NCI-H2107 (cell line): Measurements from ENCODE around the gene ASGR2.
A peak's percentile ranks its signal among the peaks of the same experiment; 100 is the strongest.
"Not testable (repeated sequence)": the region's sequence is repeated elsewhere in the genome, so short reads cannot be mapped to it uniquely, and the experiment has no call there.

Source experiments
- DNase-seq: peaks from one replicate; lab custom pipeline; 2025; lab: John Stamatoyannopoulos, UW

The ASGR2 gene

DNA sequence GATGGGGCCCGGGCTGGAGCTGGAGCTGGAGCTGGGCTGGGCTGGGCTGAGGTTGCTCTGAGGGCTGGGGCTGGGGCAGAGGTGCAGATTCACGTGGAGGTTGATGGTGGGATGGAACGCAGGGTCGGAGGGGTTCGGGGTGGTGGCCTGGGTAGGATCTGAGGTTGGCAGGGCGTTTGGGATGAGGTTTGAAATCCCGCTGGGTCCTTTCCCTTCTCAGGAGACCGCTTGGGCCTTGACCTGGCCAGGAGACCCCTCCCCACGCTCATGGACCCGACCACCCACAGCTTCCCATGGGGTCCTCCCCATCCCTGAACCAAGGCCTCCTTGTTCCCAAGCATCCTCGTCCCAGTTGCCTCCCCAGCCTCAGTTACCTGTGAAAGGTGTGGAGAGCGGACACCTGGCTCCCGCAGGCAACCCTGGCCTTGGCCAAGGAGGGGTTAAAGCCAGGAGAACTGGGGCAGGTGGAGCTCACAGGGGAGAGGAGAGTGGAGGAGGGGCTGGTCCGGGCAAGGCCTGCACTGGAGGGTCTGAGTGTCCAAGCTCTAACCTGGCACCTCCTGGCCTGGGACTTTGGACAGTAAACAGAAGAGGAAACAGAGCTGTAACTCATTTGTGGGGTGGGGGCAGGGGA is at the start of gene ASGR2:
TSS of gene ASGR2 (minus strand) at position 582 of the 634 bp plus-strand sequence. CDS start 582 bp downstream, outside the sequence.
- no peak for DNase-seq

DNA sequence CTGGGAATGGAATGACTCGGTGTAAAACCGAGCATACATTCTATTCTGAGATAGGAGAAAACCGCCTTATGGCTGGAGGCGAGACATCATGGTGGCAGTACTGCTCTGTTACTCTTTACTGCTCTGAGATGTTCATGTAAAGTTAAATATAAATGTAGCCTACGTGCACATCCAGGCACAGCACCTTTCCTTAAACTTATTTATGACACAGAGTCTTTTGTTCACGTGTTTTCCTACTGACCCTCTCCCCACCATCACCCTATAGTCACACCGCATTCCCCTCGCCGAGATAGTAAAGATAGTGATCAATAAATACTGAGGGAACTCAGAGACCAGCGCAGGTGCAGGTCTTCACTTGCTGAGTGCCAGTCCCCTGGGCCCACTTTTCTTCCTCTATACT is 44.9 kb upstream of the ASGR2 start:
- DNase-seq = not testable (repeated sequence)

DNA sequence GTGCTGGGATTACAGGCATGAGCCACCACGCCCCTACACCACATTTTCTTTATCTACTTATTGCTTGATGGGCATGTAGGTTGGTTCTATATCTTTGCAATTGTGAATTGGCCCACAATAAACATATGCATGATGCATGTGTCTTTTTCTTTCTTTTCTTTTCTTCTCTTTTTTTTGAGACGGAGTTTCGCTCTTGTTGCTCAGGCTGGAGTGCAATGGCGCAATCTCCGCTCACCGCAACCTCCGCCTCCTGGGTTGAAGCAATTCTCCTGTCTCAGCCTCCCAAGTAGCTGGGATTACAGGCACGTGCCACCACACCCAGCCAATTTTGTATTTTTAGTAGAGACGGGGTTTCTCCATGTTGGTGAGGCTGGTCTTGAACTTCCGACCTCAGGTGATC is 43.8 kb upstream of the ASGR2 start:
- DNase-seq = not testable (repeated sequence)

GRCh38 chr17:7156342-7156940 is 41.8 kb upstream of the ASGR2 start:
- DNase-seq = no peak

DNA sequence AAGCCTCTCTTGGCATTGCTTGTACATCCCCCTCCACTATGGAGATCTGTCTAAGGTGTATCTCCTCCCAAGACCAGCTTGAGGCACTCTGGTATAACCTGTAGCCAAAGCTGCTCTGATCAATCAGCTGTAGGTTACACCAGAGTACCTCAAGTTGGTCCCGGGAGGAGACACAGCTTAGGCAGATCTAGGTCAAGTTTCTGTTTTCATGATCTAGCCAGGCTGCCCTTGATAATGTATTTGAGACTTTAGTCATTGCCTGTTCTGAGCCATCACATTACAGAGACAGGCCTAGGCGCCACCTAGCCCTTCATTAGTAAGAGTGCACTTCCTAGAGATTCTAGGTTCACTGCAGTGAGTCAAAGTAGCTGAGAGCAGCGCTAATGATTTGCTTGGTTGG is 33.1 kb upstream of the ASGR2 start:
- DNase-seq = no peak

DNA sequence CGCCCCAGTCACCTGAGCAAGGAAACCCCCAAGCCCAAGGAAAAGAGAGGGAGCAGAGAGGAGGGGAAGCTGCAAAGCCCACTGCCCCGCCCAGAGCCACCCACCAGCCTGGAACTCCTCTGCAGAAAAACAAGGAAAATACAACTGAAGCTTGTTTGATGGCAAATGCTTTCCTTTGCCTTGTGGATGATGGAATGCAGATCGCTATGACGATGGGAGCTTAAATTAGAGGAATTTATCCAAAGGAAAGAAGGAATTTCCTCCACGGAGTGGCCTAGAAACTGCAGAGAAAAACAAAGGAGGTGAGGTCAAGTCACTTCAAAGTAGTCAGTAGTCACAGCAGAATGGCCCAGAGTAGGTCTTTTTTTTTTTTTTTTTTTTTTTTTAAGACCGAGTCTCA is 31.5 kb upstream of the ASGR2 start:
- DNase-seq = no peak

- DNase-seq = no peak
Observed at GRCh38 chr17:7144213-7144612, 29.6 kb upstream of the ASGR2 start.

- no peak for DNase-seq
Observed at GRCh38 chr17:7141824-7142223, 27.2 kb upstream of the ASGR2 start.

- no peak for DNase-seq
Observed at GRCh38 chr17:7139400-7139799, 24.8 kb upstream of the ASGR2 start.

- DNase-seq = no peak
Observed at GRCh38 chr17:7138800-7139381, 24.3 kb upstream of the ASGR2 start.

- no peak for DNase-seq
Observed at GRCh38 chr17:7137171-7137943, 22.7 kb upstream of the ASGR2 start.

- no peak for DNase-seq
Observed at GRCh38 chr17:7136266-7136877, 21.8 kb upstream of the ASGR2 start.

DNA sequence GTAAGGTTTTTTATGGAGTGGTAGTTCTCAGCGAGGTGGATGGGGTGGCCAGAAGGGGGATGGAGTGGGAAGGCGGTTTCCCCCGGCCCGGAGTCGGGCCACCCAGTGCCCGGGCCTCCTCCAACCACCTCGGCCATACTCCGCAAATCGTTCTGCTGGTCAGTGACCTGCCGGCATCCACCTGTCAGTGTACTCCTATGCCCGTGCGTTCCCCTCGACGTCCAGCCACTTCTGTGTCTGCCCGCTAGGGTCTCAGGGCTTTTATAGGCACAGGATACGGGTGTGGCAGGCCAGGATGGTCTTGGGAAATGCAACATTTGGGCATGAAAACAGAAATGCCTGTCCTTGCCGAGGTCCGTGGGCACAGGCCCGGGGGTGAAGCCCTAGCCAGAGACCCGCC is 19.3 kb upstream of the ASGR2 start:
- DNase-seq = no peak

DNA sequence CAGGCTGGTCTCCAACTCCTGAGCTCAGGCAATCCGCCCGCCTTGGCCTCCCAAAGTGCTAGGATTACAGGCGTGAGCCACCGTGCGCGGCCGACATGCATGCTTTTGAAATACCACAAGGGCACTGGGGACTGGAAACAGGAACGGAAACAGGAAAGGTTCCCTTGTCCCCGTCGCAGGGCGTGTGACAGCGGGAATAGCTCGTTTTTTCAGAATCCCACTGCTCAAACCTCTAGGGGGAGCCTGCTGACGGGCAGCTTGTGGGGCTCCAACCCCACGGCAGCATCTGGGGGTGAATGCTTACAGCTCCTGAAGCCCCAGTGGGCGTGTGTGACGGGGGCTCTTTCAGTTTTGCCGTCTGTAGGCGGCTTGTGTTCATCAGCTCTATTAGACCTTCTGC is 18.8 kb upstream of the ASGR2 start:
- no peak for DNase-seq

- no peak for DNase-seq
Observed at GRCh38 chr17:7132511-7133094, 18.0 kb upstream of the ASGR2 start.

DNA sequence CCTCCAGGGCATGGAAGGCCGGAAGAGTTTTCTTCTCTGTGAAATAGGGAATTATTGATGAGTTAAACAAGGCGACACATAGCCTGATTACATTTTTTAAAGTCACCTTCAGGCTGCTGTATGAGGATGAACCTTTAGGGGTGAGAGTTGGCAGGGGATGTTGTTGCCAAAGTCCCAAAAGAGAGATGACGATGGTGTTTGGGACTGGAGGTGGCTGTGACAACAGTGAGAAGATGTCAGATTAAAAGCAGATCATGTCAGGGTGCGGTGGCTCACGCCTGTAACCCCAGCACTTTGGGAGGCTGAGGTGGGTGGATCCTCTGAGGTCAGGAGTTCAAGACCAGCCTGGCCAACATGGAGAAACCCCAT is 16.8 kb upstream of the ASGR2 start:
- no peak for DNase-seq

DNA sequence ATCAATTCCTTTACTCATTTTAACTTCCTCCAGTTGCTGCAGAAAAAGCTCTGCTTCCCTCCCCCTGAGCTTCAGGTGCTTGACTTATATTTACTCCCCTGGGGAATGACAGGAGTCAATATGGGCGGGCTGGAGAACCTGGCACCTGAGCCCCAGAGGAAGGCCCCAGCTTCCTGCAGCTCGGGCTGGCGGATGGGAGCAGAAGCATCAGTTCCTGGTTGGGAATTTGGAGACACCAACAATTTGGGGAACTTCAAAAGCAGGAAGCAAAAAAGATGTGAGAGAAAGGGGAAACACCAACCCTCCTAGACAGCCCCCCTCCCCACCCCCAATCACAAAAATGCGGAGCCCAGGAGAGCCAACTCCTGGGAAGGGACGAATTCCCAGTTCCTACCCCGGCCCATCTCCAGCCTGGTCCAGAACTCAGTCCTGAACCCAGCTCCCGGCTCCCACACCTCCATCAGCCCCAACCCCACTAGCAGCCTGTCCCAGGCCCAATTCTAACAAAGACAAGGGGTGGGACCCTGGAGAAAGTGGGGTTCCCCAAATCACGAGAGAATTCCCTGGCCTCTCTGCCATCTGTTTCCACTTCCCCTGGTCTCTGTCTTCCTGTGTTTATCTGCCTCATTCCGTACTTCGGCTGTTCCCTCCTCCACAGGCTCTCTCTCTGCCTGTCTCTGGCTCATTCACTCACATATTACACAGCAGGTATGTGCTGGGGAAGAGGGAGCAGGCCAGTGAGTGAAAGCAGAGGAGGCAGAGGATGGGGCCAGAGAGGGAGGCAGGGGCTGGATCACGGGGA is 16.2 kb upstream of the ASGR2 start:
- DNase-seq = peak; percentile 6

- no peak for DNase-seq
Observed at GRCh38 chr17:7129311-7129710, 14.7 kb upstream of the ASGR2 start.

- DNase-seq = no peak
Observed at GRCh38 chr17:7128160-7128559, 13.5 kb upstream of the ASGR2 start.

DNA sequence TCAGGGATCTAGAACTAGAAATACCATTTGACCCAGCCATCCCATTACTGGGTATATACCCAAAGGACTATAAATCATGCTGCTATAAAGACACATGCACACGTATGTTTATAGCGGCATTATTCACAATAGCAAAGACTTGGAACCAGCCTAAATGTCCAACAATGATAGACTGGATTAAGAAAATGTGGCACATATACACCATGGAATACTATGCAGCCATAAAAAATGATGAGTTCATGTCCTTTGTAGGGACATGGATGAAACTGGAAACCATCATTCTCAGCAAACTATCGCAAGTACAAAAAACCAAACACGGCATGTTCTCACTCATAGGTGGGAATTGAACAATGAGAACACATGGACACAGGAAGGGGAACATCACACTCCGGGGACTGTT is 12.9 kb upstream of the ASGR2 start:
- DNase-seq = not testable (repeated sequence)

GRCh38 chr17:7126386-7126785 is 11.8 kb upstream of the ASGR2 start:
- DNase-seq = not testable (repeated sequence)
